HCT116 (cell line): ENCODE data around the gene GRHPR. TPM values are rescaled to one million over a fixed set of nuclear protein-coding genes. Genes with fewer than 3 reads are reported as not detected.
A peak's percentile ranks its signal among the peaks of the same experiment; 100 is the strongest.

ENCODE experiments used
- ATAC-seq: fragments of 200-7000 bp; cut with Tn5 transposase; 2 replicates; pipeline ENCODE4 v1.9.1; 2020; ENCODE audit warnings: mild to moderate bottlenecking, moderate library complexity
- BruUV-seq: library from RNA; stranded (reverse); fragments of 400-500 nt; replicated peaks from 2 replicates; lab custom pipeline; 2021; lab: Mats Ljungman, UMichigan
- CTCF ChIA-PET: fragments of 300-600 bp; sonication (Branson Sonifier 250); formaldehyde crosslinking; loops from one replicate; lab custom pipeline; 2021; ENCODE audit warnings: antibody characterized with exemption; lab: Charles Lee
- POLR2A ChIA-PET: fragments of 300-600, 350-600 bp; sonication (Branson Sonifier 250); formaldehyde crosslinking; loops from one replicate; lab custom pipeline; 2021; ENCODE audit warnings: antibody characterized with exemption; lab: Charles Lee
- RAD21 ChIA-PET, 2 experiments: fragments of 300-600 bp; sonication (Branson Sonifier 250); formaldehyde crosslinking; loops; one replicate each; lab custom pipeline; 2023; ENCODE audit warnings: low total read pairs in 2 of 2; ENCODE audit not compliant: uncharacterized antibody in 2 of 2, unreplicated experiment in 2 of 2, low non-redundant PET in 1 of 2; lab: Charles Lee
- DNase-seq: peaks from one replicate; pipeline ENCODE4 v3.0.0-alpha.2; 2010; ENCODE audit warnings: low read depth, low spot score
- H2AFZ ChIP-seq: fragments of 200-600 bp; shearing (Covaris generic), sonication (generic); 2 replicates; pipeline ENCODE4 v1.6.1; 2017; ENCODE audit warnings: low read depth, mixed run types, mixed read lengths, antibody characterized with exemption, low read length; ENCODE audit not compliant: poor library complexity, severe bottlenecking
- H3K27ac ChIP-seq: 2 replicates; pipeline ENCODE4 v1.5.1; 2012; ENCODE audit warnings: low read depth, low read length
- H3K27me3 ChIP-seq: fragments of 200-600 bp; sonication (generic); 2 replicates; pipeline ENCODE4 v1.6.1; 2016; ENCODE audit warnings: mixed run types, low read length, mixed read lengths; ENCODE audit not compliant: insufficient read depth
- H3K36me3 ChIP-seq, 2 experiments: fragments of 200-500 bp in 1 of 2; fragments of 200-600 bp in 1 of 2; sonication (Bioruptor generic) in 1 of 2; sonication (generic) in 1 of 2; 2 replicates each; pipeline versions ENCODE4 v1.5.1 to v1.6.1; 2014 to 2016; ENCODE audit warnings: low read length in 2 of 2, inconsistent platforms in 1 of 2, mixed read lengths in 1 of 2, mixed run types in 1 of 2; ENCODE audit not compliant: insufficient read depth in 2 of 2, control insufficient read depth in 1 of 2
- H3K4me1 ChIP-seq, 2 experiments: fragments of 200-600 bp in 1 of 2; sonication (generic) in 1 of 2; 2 replicates each; pipeline versions ENCODE4 v1.5.1 to v1.6.1; 2012 to 2017; ENCODE audit warnings: low read length in 2 of 2, inconsistent platforms in 1 of 2, mild to moderate bottlenecking in 1 of 2, mixed read lengths in 1 of 2, mixed run types in 1 of 2, moderate library complexity in 1 of 2; ENCODE audit not compliant: insufficient read depth in 2 of 2, control insufficient read depth in 1 of 2
- H3K4me2 ChIP-seq: fragments of 200-600 bp; sonication (generic); 2 replicates; pipeline ENCODE4 v1.6.1; 2017; ENCODE audit warnings: mixed run types, low read length, mixed read lengths
- H3K4me3 ChIP-seq, 2 experiments: fragments of 200-600 bp in 1 of 2; sonication (generic) in 1 of 2; replicated peaks in 1 of 2; 2 replicates each; pipeline ENCODE4 v1.5.1; 2011 to 2016; ENCODE audit warnings: low read length in 2 of 2, control low read depth in 1 of 2, low read depth in 1 of 2, mild to moderate bottlenecking in 1 of 2, mixed read lengths in 1 of 2, mixed run types in 1 of 2
- H3K79me2 ChIP-seq: fragments of 200-600 bp; sonication (generic); 2 replicates; pipeline ENCODE4 v1.6.1; 2017; ENCODE audit warnings: mild to moderate bottlenecking, mixed run types, low read length, moderate library complexity, mixed read lengths; ENCODE audit not compliant: insufficient read depth
- H3K9ac ChIP-seq: fragments of 200-600 bp; sonication (generic); 2 replicates; pipeline ENCODE4 v1.6.1; 2016; ENCODE audit warnings: low read length, mixed read lengths
- H3K9me2 ChIP-seq: fragments of 200-600 bp; sonication (generic), shearing (Covaris generic); 2 replicates; pipeline ENCODE4 v1.6.1; 2017; ENCODE audit warnings: mixed run types, mild to moderate bottlenecking, moderate library complexity; ENCODE audit not compliant: insufficient read depth
- H3K9me3 ChIP-seq, 2 experiments: fragments of 200-500 bp in 1 of 2; fragments of 200-600 bp in 1 of 2; sonication (Bioruptor generic) in 1 of 2; sonication (generic) in 1 of 2; 2 replicates each; pipeline ENCODE4 v1.6.1; 2014 to 2017; ENCODE audit warnings: low read length in 2 of 2, mixed read lengths in 2 of 2, inconsistent platforms in 1 of 2, low read depth in 1 of 2, mild to moderate bottlenecking in 1 of 2, mixed run types in 1 of 2, moderate library complexity in 1 of 2; ENCODE audit not compliant: control insufficient read depth in 1 of 2, insufficient read depth in 1 of 2
- H4K20me1 ChIP-seq: fragments of 200-600 bp; sonication (generic), shearing (Covaris generic); 2 replicates; pipeline ENCODE4 v1.6.1; 2017; ENCODE audit warnings: mixed run types, mild to moderate bottlenecking, moderate library complexity; ENCODE audit not compliant: insufficient read depth
- CBX3 ChIP-seq: IDR thresholded peaks from 2 replicates; pipeline ENCODE4 v1.6.1; 2012; ENCODE audit warnings: low read depth
- ELF1 ChIP-seq: IDR thresholded peaks from 2 replicates; pipeline ENCODE4 v1.6.1; 2012; ENCODE audit warnings: low read depth, borderline replicate concordance
- EZH2phosphoT487 ChIP-seq: fragments of 200-600 bp; IDR thresholded peaks from 2 replicates; pipeline ENCODE4 v1.6.1; 2018; ENCODE audit warnings: antibody characterized with exemption, borderline replicate concordance
- FOSL1 ChIP-seq: IDR thresholded peaks from 2 replicates; pipeline ENCODE4 v1.6.1; 2012; ENCODE audit warnings: low read depth
- JUND ChIP-seq: IDR thresholded peaks from 2 replicates; pipeline ENCODE4 v1.6.1; 2012
- RAD21 ChIP-seq: IDR thresholded peaks from 2 replicates; pipeline ENCODE4 v1.6.1; 2012; ENCODE audit warnings: low read depth, mild to moderate bottlenecking
- SIN3A ChIP-seq: IDR thresholded peaks from 2 replicates; pipeline ENCODE4 v1.6.1; 2012; ENCODE audit warnings: low read depth
- SP1 ChIP-seq: IDR thresholded peaks from 2 replicates; pipeline ENCODE4 v1.6.1; 2012; ENCODE audit warnings: low read depth
- SRF ChIP-seq: IDR thresholded peaks from 2 replicates; pipeline ENCODE4 v1.6.1; 2012; ENCODE audit warnings: low read depth
- TCF7L2 ChIP-seq: IDR thresholded peaks from 2 replicates; pipeline ENCODE4 v1.7.0; 2011; ENCODE audit warnings: borderline replicate concordance, inconsistent platforms; ENCODE audit not compliant: insufficient read depth, insufficient read length; ENCODE audit errors: extremely low read depth
- YY1 ChIP-seq: IDR thresholded peaks from 2 replicates; pipeline ENCODE4 v1.6.1; 2011; ENCODE audit warnings: low read length, low read depth, moderate library complexity, mild to moderate bottlenecking; ENCODE audit not compliant: insufficient replicate concordance; ENCODE audit errors: extremely low read depth
- ZFX ChIP-seq: fragments of 450-650 bp; IDR thresholded peaks from 2 replicates; pipeline ENCODE4 v1.6.1; 2017
- ZNF274 ChIP-seq: fragments of 200-500 bp; sonication (Bioruptor generic); IDR thresholded peaks from 2 replicates; pipeline ENCODE4 v1.6.1; 2014; ENCODE audit warnings: mild to moderate bottlenecking, low read depth, low read length, inconsistent platforms
- intact Hi-C: fragments of 100-400 bp; cut with micrococcal nuclease; formaldehyde crosslinking; loops from 2 replicates; pipeline ENCODE4 v1.10.0; 2022
- total RNA-seq: library from RNA; stranded (reverse); gene quantifications from one replicate; pipeline ENCODE4 v1.2.1, GENCODE V29; 2021; ENCODE audit not compliant: unreplicated experiment
- TF ChIP-seq, protein P1 (sequence below): IDR thresholded peaks from 2 replicates; pipeline ENCODE4 v1.6.1; 2012
- TF ChIP-seq, protein P2 (sequence below), 3 experiments: fragments of 200-600 bp in 1 of 3; sonication (generic) in 1 of 3; IDR thresholded peaks in 2 of 3; conservative IDR thresholded peaks in 1 of 3; 2 replicates each; pipeline ENCODE4 v1.5.1; 2012 to 2017; ENCODE audit warnings: low read depth in 2 of 3, low read length in 2 of 3, antibody characterized with exemption in 1 of 3, borderline replicate concordance in 1 of 3, control low read depth in 1 of 3, mild to moderate bottlenecking in 1 of 3, mixed read lengths in 1 of 3, mixed run types in 1 of 3, moderate library complexity in 1 of 3; ENCODE audit not compliant: insufficient read depth in 1 of 3

GRHPR gene
- total RNA-seq, 1 experiment from 2014 or later: 106 TPM

DNA sequence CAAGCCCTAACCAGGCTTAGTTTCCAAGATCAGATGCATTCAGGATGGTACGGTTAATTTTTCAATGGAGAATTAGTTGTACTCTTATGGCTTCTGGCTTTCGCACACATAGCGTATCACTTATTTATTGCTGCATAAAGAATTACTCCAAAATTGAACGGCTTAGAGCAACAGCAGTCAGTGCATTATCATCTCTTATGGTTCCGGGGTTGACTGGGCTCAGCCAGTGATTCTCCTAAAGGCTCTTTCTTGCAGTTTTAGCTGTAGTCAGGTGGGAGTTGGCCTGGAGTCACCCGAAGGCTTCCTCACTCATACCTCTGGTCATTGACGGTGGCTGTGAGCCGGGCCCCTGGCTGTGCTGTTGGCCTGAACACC lies 595 bp upstream of the GRHPR start:
- intact Hi-C loops: no loop called here
- peak overlapping the region; percentile 88 for H3K4me2 ChIP-seq
- H2AFZ ChIP-seq: no peak overlapping the region
- no peaks in the 10 kb centered on the region for H3K9me3 ChIP-seq
- ChIA-PET RAD21 (no interaction called here), CTCF (interaction anchor here (1.0 to 2.1 kb wide), 2 partner anchors 11 to 15 kb away, joined by 4 to 5 read pairs; no protein-coding TSS in a partner anchor), POLR2A (interaction anchor here (0.6 to 1.0 kb wide), 4 partner anchors 8 to 22 kb away, joined by 3 to 4 read pairs (median 3); no protein-coding TSS in a partner anchor)
- DNase-seq: no peak
- H3K4me1 ChIP-seq: peaks cover 4 to 18% of the 10 kb centered on the region in 2 experiments; a peak in 3 of 4 replicates
- TF ChIP-seq SRF (no peak), RAD21 (no peak), ELF1 (no peak), ZFX (no peak), EZH2phosphoT487 (no peak), SP1 (no peak), JUND (no peak), ZNF274 (no peak), YY1 (no peak), FOSL1 (no peak), CBX3 (no peak), TCF7L2 (no peak), SIN3A (no peak)
- TF ChIP-seq, protein P1, sequence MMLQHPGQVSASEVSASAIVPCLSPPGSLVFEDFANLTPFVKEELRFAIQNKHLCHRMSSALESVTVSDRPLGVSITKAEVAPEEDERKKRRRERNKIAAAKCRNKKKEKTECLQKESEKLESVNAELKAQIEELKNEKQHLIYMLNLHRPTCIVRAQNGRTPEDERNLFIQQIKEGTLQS: no peak
- TF ChIP-seq, protein P2, sequence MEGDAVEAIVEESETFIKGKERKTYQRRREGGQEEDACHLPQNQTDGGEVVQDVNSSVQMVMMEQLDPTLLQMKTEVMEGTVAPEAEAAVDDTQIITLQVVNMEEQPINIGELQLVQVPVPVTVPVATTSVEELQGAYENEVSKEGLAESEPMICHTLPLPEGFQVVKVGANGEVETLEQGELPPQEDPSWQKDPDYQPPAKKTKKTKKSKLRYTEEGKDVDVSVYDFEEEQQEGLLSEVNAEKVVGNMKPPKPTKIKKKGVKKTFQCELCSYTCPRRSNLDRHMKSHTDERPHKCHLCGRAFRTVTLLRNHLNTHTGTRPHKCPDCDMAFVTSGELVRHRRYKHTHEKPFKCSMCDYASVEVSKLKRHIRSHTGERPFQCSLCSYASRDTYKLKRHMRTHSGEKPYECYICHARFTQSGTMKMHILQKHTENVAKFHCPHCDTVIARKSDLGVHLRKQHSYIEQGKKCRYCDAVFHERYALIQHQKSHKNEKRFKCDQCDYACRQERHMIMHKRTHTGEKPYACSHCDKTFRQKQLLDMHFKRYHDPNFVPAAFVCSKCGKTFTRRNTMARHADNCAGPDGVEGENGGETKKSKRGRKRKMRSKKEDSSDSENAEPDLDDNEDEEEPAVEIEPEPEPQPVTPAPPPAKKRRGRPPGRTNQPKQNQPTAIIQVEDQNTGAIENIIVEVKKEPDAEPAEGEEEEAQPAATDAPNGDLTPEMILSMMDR (IDR thresholded peaks at IDR 0.05 in 2 of 3, conservative IDR thresholded peaks at IDR 0.05 in 1 of 3; ENCODE audit: borderline replicate concordance in 1 of 3, insufficient read depth in 1 of 3, low read depth in 2 of 3, low read length in 2 of 3): no peak
- no peaks in the 10 kb centered on the region for H4K20me1 ChIP-seq
- no peak for ATAC-seq
- H3K9me2 ChIP-seq: no peaks in the 10 kb centered on the region
- no TSS peak for BruUV-seq
- peaks cover 41% of the 10 kb centered on the region for H3K79me2 ChIP-seq
- peak overlapping the region; percentile 73 for H3K27ac ChIP-seq
- H3K27me3 ChIP-seq: no peaks in the 10 kb centered on the region
- peak overlapping the region; percentile 95 to 96 for H3K4me3 ChIP-seq
- peak overlapping the region; percentile 80 for H3K9ac ChIP-seq
- H3K36me3 ChIP-seq: peaks cover 6 to 13% of the 10 kb centered on the region in 2 experiments; a peak in 3 of 4 replicates
